GM23248 (cell line): ENCODE measurements around the gene ADSS2. TPM values are rescaled to one million over a fixed set of nuclear protein-coding genes. Genes with fewer than 3 reads are reported as not detected.
"Not testable (repeated sequence)": the region's sequence is repeated elsewhere in the genome, so short reads cannot be mapped to it uniquely, and the experiment has no call there.

Source experiments
- DNase-seq: peaks from one replicate; pipeline ENCODE4 v3.0.0-alpha.2; 2015
- H2AFZ ChIP-seq: fragments of 200-600 bp; sonication (generic); 2 replicates; pipeline ENCODE4 v1.6.1; 2016; ENCODE audit warnings: antibody characterized with exemption
- H3F3A ChIP-seq: fragments of 200-600 bp; sonication (generic); 2 replicates; pipeline ENCODE4 v1.6.1; 2016; ENCODE audit warnings: mild to moderate bottlenecking, antibody characterized with exemption, mixed run types; ENCODE audit not compliant: insufficient read depth
- H3K27ac ChIP-seq: fragments of 200-600 bp; sonication (generic); 2 replicates; pipeline ENCODE4 v1.5.1; 2016; ENCODE audit warnings: mild to moderate bottlenecking
- H3K27me3 ChIP-seq: fragments of 200-600 bp; sonication (generic); replicated peaks from 2 replicates; pipeline ENCODE4 v1.6.1; 2016; ENCODE audit warnings: mild to moderate bottlenecking; ENCODE audit not compliant: insufficient read depth
- H3K36me3 ChIP-seq: fragments of 200-600 bp; sonication (generic); 2 replicates; pipeline ENCODE4 v1.6.1; 2016; ENCODE audit warnings: low read depth, mild to moderate bottlenecking
- H3K4me1 ChIP-seq: fragments of 200-600 bp; sonication (generic); 2 replicates; pipeline ENCODE4 v1.6.1; 2016; ENCODE audit warnings: mild to moderate bottlenecking; ENCODE audit not compliant: insufficient read depth
- H3K4me2 ChIP-seq: fragments of 200-600 bp; sonication (generic); one replicate; pipeline ENCODE4 v1.6.1; 2016; ENCODE audit warnings: mild to moderate bottlenecking; ENCODE audit not compliant: unreplicated experiment
- H3K4me3 ChIP-seq: fragments of 200-600 bp; sonication (generic); 2 replicates; pipeline ENCODE4 v1.5.1; 2016; ENCODE audit warnings: mild to moderate bottlenecking
- H3K79me2 ChIP-seq: fragments of 200-600 bp; sonication (generic); 2 replicates; pipeline ENCODE4 v1.6.1; 2016; ENCODE audit warnings: mild to moderate bottlenecking; ENCODE audit not compliant: insufficient read depth
- H3K9ac ChIP-seq: fragments of 200-600 bp; sonication (generic); 2 replicates; pipeline ENCODE4 v1.6.1; 2016; ENCODE audit warnings: mild to moderate bottlenecking
- H3K9me2 ChIP-seq: fragments of 200-600 bp; sonication (generic); 2 replicates; pipeline ENCODE4 v1.6.1; 2016; ENCODE audit warnings: mixed run types, mild to moderate bottlenecking, moderate library complexity; ENCODE audit not compliant: insufficient read depth
- H3K9me3 ChIP-seq: fragments of 200-600 bp; sonication (generic); one replicate; pipeline ENCODE4 v1.6.1; 2017; ENCODE audit warnings: low read depth
- H4K20me1 ChIP-seq: fragments of 200-600 bp; sonication (generic); 2 replicates; pipeline ENCODE4 v1.6.0; 2016; ENCODE audit not compliant: insufficient read depth
- EZH2 ChIP-seq: fragments of 200-600 bp; sonication (generic); IDR thresholded peaks from 2 replicates; pipeline ENCODE4 v1.6.1; 2018; ENCODE audit warnings: antibody characterized with exemption, mild to moderate bottlenecking; ENCODE audit not compliant: insufficient read depth, poor library complexity, severe bottlenecking
- EZH2phosphoT487 ChIP-seq: fragments of 200-600 bp; sonication (generic); IDR thresholded peaks from 2 replicates; pipeline ENCODE4 v1.6.1; 2018; ENCODE audit warnings: antibody characterized with exemption, moderate library complexity, mild to moderate bottlenecking, low read depth; ENCODE audit not compliant: insufficient read depth
- WGBS, 2 experiments: methylation state at CpG; one replicate each; pipeline ENCODE4 v1.1.6; 2015 to 2017; ENCODE audit warnings: low lambda C conversion rate in 2 of 2, low coverage in 1 of 2; ENCODE audit errors: missing lambda C conversion rate in 2 of 2; 5-methylcytosine and 5-hydroxymethylcytosine counted together
- in situ Hi-C: fragments of 300-500 bp; cut with MboI; formaldehyde crosslinking; loops from 2 replicates; pipeline ENCODE4 v1.15.0; 2020
- polyA plus RNA-seq: library from polyadenylated mRNA; unstranded; fragments of >200 nt; fragmentation: Nextera tagmentation; extraction: Ambion mirVana; gene quantifications from 2 replicates; pipeline ENCODE4 v1.2.1, GENCODE V29; 2016
- total RNA-seq: library from RNA; depleted of rRNA; stranded (reverse); fragments of >200 nt; shearing (Covaris generic); gene quantifications from 2 replicates; pipeline ENCODE4 v1.2.3, GENCODE V29; 2014

Gene ADSS2
- total and polyA plus RNA-seq, 2 experiments from 2014 or later, result 38.8 to 55.0 TPM

DNA sequence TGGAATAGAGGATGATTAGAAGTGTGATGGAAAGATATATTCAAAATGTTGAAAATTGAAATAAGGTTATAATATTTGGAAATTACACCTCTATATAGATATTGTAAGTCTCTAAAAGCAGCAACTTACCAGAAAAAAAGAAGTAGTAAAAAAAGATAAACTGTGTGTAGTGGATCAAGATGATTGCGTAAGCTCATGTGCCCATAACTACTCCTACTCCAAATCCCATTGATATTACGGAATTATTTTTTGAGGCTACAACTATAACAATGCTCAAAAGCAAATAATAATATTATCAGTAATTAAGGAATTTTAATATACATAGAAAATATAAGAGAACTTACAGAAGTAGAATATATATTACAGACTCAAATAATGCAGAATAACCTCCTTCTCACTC lies 42.9 kb upstream of the ADSS2 start:
- Histone ChIP-seq H3K9me2 (no peaks in the 10 kb centered on the region), H3K4me1 (no peaks in the 10 kb centered on the region), H3K9me3 (no peaks in the 10 kb centered on the region), H3K27me3 (no peaks in the 10 kb centered on the region), H3K9ac (no peak overlapping the region), H3K27ac (no peak overlapping the region), H3K4me3 (no peak overlapping the region), H3K36me3 (no peaks in the 10 kb centered on the region), H4K20me1 (no peaks in the 10 kb centered on the region), H3K79me2 (no peaks in the 10 kb centered on the region), H2AFZ (no peak overlapping the region), H3F3A (no peaks in the 10 kb centered on the region), H3K4me2 (no peak overlapping the region)
- in situ Hi-C loops, result no loop called here
- whole genome bisulfite sequencing, 2 experiments, result 94 to 96% methylated on average over 2 of the region's 2 CpGs
- no peak for TF ChIP-seq EZH2
- DNase-seq, result no peak

DNA sequence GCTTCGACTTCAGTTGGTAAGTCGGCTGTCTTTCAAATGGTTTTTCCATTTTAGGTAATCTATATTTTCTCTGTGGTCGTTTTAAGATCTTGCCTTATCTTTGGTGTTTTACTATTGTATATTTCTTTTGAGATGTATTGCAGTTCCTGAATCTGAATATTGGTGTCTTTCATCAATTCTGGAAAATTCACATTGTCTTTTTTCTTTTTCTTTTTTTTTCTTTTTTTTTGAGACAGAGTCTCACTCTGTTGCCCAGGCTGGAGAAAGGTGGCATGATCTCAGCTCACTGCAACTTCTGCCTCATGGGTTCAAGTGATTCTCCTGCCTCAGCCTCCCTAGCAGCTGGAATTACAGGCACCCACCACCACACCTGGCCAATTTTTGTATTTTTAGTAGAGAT lies 33.3 kb upstream of the ADSS2 start:
- H3K4me3 ChIP-seq, H3K79me2 ChIP-seq, H3K36me3 ChIP-seq, H3K9ac ChIP-seq, in situ Hi-C loops, H4K20me1 ChIP-seq, H3K27me3 ChIP-seq, DNase-seq, H3K9me2 ChIP-seq, H3K9me3 ChIP-seq, H3K4me1 ChIP-seq, H3F3A ChIP-seq, H3K4me2 ChIP-seq, H3K27ac ChIP-seq, H2AFZ ChIP-seq: not testable (repeated sequence)
- 65 to 73% methylated on average over 3 of the region's 3 CpGs for WGBS, 2 experiments

DNA sequence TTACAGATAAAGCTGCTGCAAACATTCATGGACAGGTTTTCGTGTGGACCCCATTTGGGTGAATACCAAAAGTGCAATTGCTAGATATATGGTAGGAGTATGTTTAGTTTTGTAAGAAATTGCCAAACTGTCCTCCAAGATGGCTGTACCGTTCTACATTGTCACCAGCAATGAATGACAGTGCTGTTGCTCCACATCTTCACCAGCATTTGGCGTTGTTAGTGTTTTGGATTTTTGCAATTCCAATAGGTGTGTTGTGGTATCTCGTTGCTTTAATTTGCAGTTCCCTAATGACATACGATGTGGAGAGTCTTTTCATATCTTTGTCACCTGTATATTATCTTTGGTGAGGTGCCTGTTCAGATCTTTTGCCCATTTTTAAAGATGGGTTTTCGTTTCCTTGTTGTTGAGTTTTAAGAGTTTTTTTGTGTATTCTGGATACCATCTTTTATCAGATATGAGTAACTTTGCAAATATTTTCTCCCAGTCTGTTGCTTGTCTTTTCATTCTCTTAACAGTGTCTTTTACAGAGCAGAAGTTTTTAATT lies 21.4 kb upstream of the ADSS2 start:
- no peaks in the 10 kb centered on the region for H3K4me1 ChIP-seq
- no peaks in the 10 kb centered on the region for H3K27me3 ChIP-seq
- no peaks in the 10 kb centered on the region for H3K9me2 ChIP-seq
- H3K79me2 ChIP-seq, result no peaks in the 10 kb centered on the region
- no peaks in the 10 kb centered on the region for H3F3A ChIP-seq
- no peak overlapping the region for H3K27ac ChIP-seq
- WGBS, 2 experiments, result 91 to 94% methylated on average over 6 of the region's 6 CpGs
- no peaks in the 10 kb centered on the region for H3K36me3 ChIP-seq
- no peak overlapping the region for H3K4me3 ChIP-seq
- no peak overlapping the region for H3K4me2 ChIP-seq
- in situ Hi-C loops, result no loop called here
- H2AFZ ChIP-seq, result no peak overlapping the region
- H3K9ac ChIP-seq, result no peak overlapping the region
- TF ChIP-seq EZH2phosphoT487, result no peak
- no peak for TF ChIP-seq EZH2
- H3K9me3 ChIP-seq, result no peaks in the 10 kb centered on the region
- DNase-seq, result no peak
- no peaks in the 10 kb centered on the region for H4K20me1 ChIP-seq

DNA sequence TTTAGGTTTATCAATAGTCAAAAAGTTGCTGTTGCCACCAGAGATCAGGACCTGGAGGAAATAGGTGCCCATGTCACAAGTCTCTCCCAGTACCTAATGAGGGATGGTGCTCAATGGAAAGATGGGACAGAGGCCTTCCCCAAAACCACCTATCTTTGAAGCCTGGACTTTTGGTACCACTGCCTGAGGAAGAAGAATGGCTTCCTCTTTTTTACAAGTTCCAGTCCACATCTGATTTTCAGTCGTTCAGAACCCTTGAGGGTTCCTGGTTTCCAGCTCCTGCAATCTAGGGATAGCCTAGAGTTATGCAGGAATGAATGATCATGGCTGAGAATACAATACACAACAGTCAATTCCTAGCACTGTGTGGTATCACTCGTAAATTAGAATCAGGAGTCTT lies 15.0 kb upstream of the ADSS2 start:
- H3K4me2 ChIP-seq, result no peak overlapping the region
- no peaks in the 10 kb centered on the region for H3K27me3 ChIP-seq
- no peak overlapping the region for H3K27ac ChIP-seq
- no peaks in the 10 kb centered on the region for H3K36me3 ChIP-seq
- no peak overlapping the region for H2AFZ ChIP-seq
- 85 to 86% methylated on average over 2 of the region's 2 CpGs for WGBS, 2 experiments
- no peaks in the 10 kb centered on the region for H3K79me2 ChIP-seq
- in situ Hi-C loops, result no loop called here
- no peaks in the 10 kb centered on the region for H4K20me1 ChIP-seq
- H3K9me2 ChIP-seq, result no peaks in the 10 kb centered on the region
- H3K4me3 ChIP-seq, result no peak overlapping the region
- DNase-seq, result no peak
- TF ChIP-seq EZH2 (no peak), EZH2phosphoT487 (no peak)
- H3K9ac ChIP-seq, result no peak overlapping the region
- no peaks in the 10 kb centered on the region for H3K4me1 ChIP-seq
- H3K9me3 ChIP-seq, result no peaks in the 10 kb centered on the region
- H3F3A ChIP-seq, result peaks cover 10% of the 10 kb centered on the region
